Endothelial cell of umbilical vein (primary cell): ENCODE measurements around the gene CASP3. TPM values are rescaled to one million over a fixed set of nuclear protein-coding genes. Genes with fewer than 3 reads are reported as not detected.

Experiments
- BruUV-seq: library from RNA; stranded (reverse); fragments of 400-500 nt; replicated peaks from 2 replicates; lab custom pipeline; 2021; lab: Mats Ljungman, UMichigan
- CTCF ChIA-PET: fragments of 300-600, 350-600 bp; sonication (Branson Sonifier 250); formaldehyde crosslinking; loops from one replicate; lab custom pipeline; 2021; ENCODE audit warnings: antibody characterized with exemption, inconsistent platforms; lab: Charles Lee
- POLR2A ChIA-PET: fragments of 300-600, 350-600 bp; sonication (Branson Sonifier 250); formaldehyde crosslinking; loops from one replicate; lab custom pipeline; 2021; ENCODE audit warnings: antibody characterized with exemption, inconsistent platforms; lab: Charles Lee
- DNase-seq: peaks from one replicate; pipeline ENCODE4 v3.0.0-alpha.2; 2011; ENCODE audit warnings: low read depth, low spot score
- FAIRE-seq: peaks from 2 replicates; lab custom pipeline; 2011; peaks lifted over from hg19 to GRCh38; lab: Jason Lieb, UNC
- H2AFZ ChIP-seq: 2 replicates; pipeline ENCODE4 v1.6.0; 2012; ENCODE audit warnings: low read depth, low read length, control low read depth, inconsistent platforms
- H3K27ac ChIP-seq: 2 replicates; pipeline ENCODE4 v1.5.1; 2011; ENCODE audit warnings: low read depth, mild to moderate bottlenecking, control low read depth, low read length, moderate library complexity; ENCODE audit not compliant: insufficient read depth
- H3K27me3 ChIP-seq, 2 experiments: 2 replicates each; pipeline versions ENCODE4 v1.6.0 to v1.6.1; 2011; ENCODE audit warnings: low read length in 2 of 2, mixed read lengths in 1 of 2; ENCODE audit not compliant: control insufficient read depth in 2 of 2, insufficient read depth in 2 of 2
- H3K36me3 ChIP-seq, 2 experiments: 2 replicates in 1 of 2; 3 replicates in 1 of 2; pipeline ENCODE4 v1.5.1; 2011; ENCODE audit warnings: low read length in 2 of 2, mild to moderate bottlenecking in 1 of 2, moderate library complexity in 1 of 2; ENCODE audit not compliant: control insufficient read depth in 2 of 2, insufficient read depth in 2 of 2; ENCODE audit errors: extremely low read depth in 1 of 2
- H3K4me1 ChIP-seq: 3 replicates; pipeline ENCODE4 v1.5.1; 2011; ENCODE audit warnings: mild to moderate bottlenecking, low read length; ENCODE audit not compliant: control insufficient read depth, insufficient read depth; ENCODE audit errors: extremely low read depth
- H3K4me2 ChIP-seq: 2 replicates; pipeline ENCODE4 v1.6.1; 2011; ENCODE audit warnings: low read length, control low read depth, mixed read lengths; ENCODE audit not compliant: insufficient read depth
- H3K4me3 ChIP-seq, 3 experiments: fragments of 200-600 bp in 1 of 3; sonication (generic), shearing (Covaris generic) in 1 of 3; replicated peaks in 1 of 3; 2 replicates each; pipeline ENCODE4 v1.5.1; 2011 to 2016; ENCODE audit warnings: control low read depth in 3 of 3, low read length in 3 of 3, mild to moderate bottlenecking in 2 of 3, inconsistent platforms in 1 of 3, low read depth in 1 of 3, moderate library complexity in 1 of 3; ENCODE audit not compliant: insufficient read depth in 1 of 3
- H3K79me2 ChIP-seq: 2 replicates; pipeline ENCODE4 v1.6.0; 2012; ENCODE audit warnings: low read length, inconsistent platforms; ENCODE audit not compliant: control insufficient read depth, insufficient read depth
- H3K9ac ChIP-seq: replicated peaks from 2 replicates; pipeline ENCODE3; 2011; ENCODE audit warnings: low read length, control low read depth; ENCODE audit not compliant: insufficient read depth; ENCODE audit errors: extremely low read depth
- H3K9me1 ChIP-seq: replicated peaks from 3 replicates; pipeline ENCODE4 v1.6.0; 2011; ENCODE audit warnings: mild to moderate bottlenecking, low read length; ENCODE audit not compliant: control insufficient read depth, insufficient read depth; ENCODE audit errors: extremely low read depth
- H3K9me3 ChIP-seq: replicated peaks from 2 replicates; pipeline ENCODE4 v1.5.1; 2012; ENCODE audit warnings: low read length, inconsistent platforms; ENCODE audit not compliant: control insufficient read depth, insufficient read depth
- H4K20me1 ChIP-seq: replicated peaks from 2 replicates; pipeline ENCODE3; 2011; ENCODE audit warnings: mild to moderate bottlenecking, low read length; ENCODE audit not compliant: control insufficient read depth, insufficient read depth; ENCODE audit errors: extremely low read depth
- CTCF ChIP-seq, 2 donors: IDR thresholded peaks; 1 replicate in 1 of 2; 2 replicates in 1 of 2; pipeline ENCODE4 v1.5.1; 2011; ENCODE audit warnings: low read length in 2 of 2, mild to moderate bottlenecking in 2 of 2, moderate library complexity in 2 of 2, control low read depth in 1 of 2, inconsistent platforms in 1 of 2, low read depth in 1 of 2; ENCODE audit not compliant: insufficient read depth in 1 of 2; ENCODE audit errors: extremely low read depth in 1 of 2
- EZH2 ChIP-seq: IDR thresholded peaks from 2 replicates; pipeline ENCODE4 v1.6.1; 2012; ENCODE audit warnings: borderline replicate concordance, low read depth, mild to moderate bottlenecking, moderate library complexity, low read length, inconsistent platforms; ENCODE audit not compliant: severe bottlenecking
- FOS ChIP-seq: IDR thresholded peaks from 2 replicates; pipeline ENCODE4 v1.6.1; 2011; ENCODE audit warnings: mild to moderate bottlenecking, low read length, moderate library complexity, borderline replicate concordance; ENCODE audit not compliant: insufficient read depth
- GATA2 ChIP-seq: IDR thresholded peaks from 2 replicates; pipeline ENCODE4 v1.7.0; 2011; ENCODE audit warnings: low read depth, mild to moderate bottlenecking, moderate library complexity, mixed read lengths, low read length; ENCODE audit not compliant: insufficient read length, insufficient read depth
- JUN ChIP-seq: IDR thresholded peaks from 2 replicates; pipeline ENCODE4 v1.6.1; 2011; ENCODE audit warnings: borderline replicate concordance, low read depth; ENCODE audit not compliant: insufficient read length, insufficient read depth
- MAX ChIP-seq: IDR thresholded peaks from 2 replicates; pipeline ENCODE4 v1.6.1; 2011; ENCODE audit not compliant: insufficient read depth, insufficient read length
- MYC ChIP-seq: IDR thresholded peaks from one replicate; pipeline ENCODE4 v1.6.1; 2011; ENCODE audit warnings: mild to moderate bottlenecking, low read depth, low read length
- POLR2A ChIP-seq: IDR thresholded peaks from 2 replicates; pipeline ENCODE4 v1.6.1; 2012; ENCODE audit warnings: low read depth, mild to moderate bottlenecking, control low read depth, low read length
- POLR2AphosphoS5 ChIP-seq: IDR thresholded peaks from 2 replicates; pipeline ENCODE4 v1.6.1; 2012; ENCODE audit warnings: low read depth, mild to moderate bottlenecking, control low read depth, low read length, moderate library complexity; ENCODE audit not compliant: insufficient read depth
- dilution Hi-C: fragments of 300-500 bp; cut with MboI; formaldehyde crosslinking; loops from one replicate; pipeline ENCODE4 v1.15.0; 2019; ENCODE audit warnings: low sequenced_read_pairs; ENCODE audit not compliant: extremely low pct_ligation_motif_present
- intact Hi-C: fragments of 100-400 bp; cut with micrococcal nuclease; formaldehyde crosslinking; loops from one replicate; pipeline ENCODE4 v1.10.0; 2022
- polyA plus RNA-seq, 4 experiments: library from polyadenylated mRNA; depleted of rRNA in 3 of 4; stranded (reverse) in 3 of 4; unstranded in 1 of 4; fragments of >200 nt; gene quantifications; 2 replicates each; pipeline versions ENCODE4 v1.2.1 to v1.2.3, GENCODE V29; 2011 to 2012; ENCODE audit warnings: missing spikeins in 1 of 4
- total RNA-seq: library from RNA; stranded (reverse); gene quantifications from 2 replicates; pipeline ENCODE4 v1.2.3, GENCODE V29; 2021

CASP3 gene
- total and polyA plus RNA-seq, 2 donors (not counting 3 experiments of a cell fraction or from before 2014, with no cell fraction given) = 26.0 to 54.5 TPM

GRCh38 chr4:184668511-184669114 is 19.4 kb upstream of the CASP3 start:
- no peak overlapping the region for H2AFZ ChIP-seq
- no peaks in the 10 kb centered on the region for H4K20me1 ChIP-seq
- H3K27me3 ChIP-seq = no peaks in the 10 kb centered on the region
- DNase-seq = peak; percentile 27
- intact Hi-C loops (no loop called here), dilution Hi-C loops (no loop called here)
- H3K4me1 ChIP-seq = peaks cover 11% of the 10 kb centered on the region
- no peaks in the 10 kb centered on the region for H3K36me3 ChIP-seq
- H3K79me2 ChIP-seq = no peaks in the 10 kb centered on the region
- H3K9me3 ChIP-seq = no peaks in the 10 kb centered on the region
- no peak overlapping the region for H3K4me3 ChIP-seq
- peak; percentile 70 for FAIRE-seq
- BruUV-seq = no TSS peak
- TF ChIP-seq EZH2 (no peak), MYC (no peak), GATA2 (no peak), POLR2A (no peak), POLR2AphosphoS5 (no peak), FOS (no peak), CTCF (IDR thresholded peaks at IDR 0.05; ENCODE audit: extremely low read depth in 1 of 2, insufficient read depth in 1 of 2, low read depth in 1 of 2, low read length in 2 of 2) (no peak), MAX (no peak), JUN (no peak)
- H3K27ac ChIP-seq = peak overlapping the region; percentile 26
- no peak overlapping the region for H3K4me2 ChIP-seq
- POLR2A ChIA-PET = no interaction called here
- CTCF ChIA-PET = interaction anchor here (0.7 to 1.4 kb wide), 5 partner anchors 14 to 404 kb away, joined by 3 to 5 read pairs (median 3); no protein-coding TSS in a partner anchor
- no peak overlapping the region for H3K9ac ChIP-seq
- no peaks in the 10 kb centered on the region for H3K9me1 ChIP-seq
